Gastroesophageal sphincter (tissue), 4 donors: ENCODE measurements around the gene CELA1. TPM values are rescaled to one million over a fixed set of nuclear protein-coding genes. Genes with fewer than 3 reads are reported as not detected.

Experiments used
- ATAC-seq: fragments of 150-250 bp; one replicate; pipeline ENCODE4 v1.9.1; 2016; ENCODE audit warnings: mild to moderate bottlenecking, moderate library complexity
- H3K27ac ChIP-seq, 4 donors: fragments of 200-600 bp; sonication (generic) in 3 of 4; 1 replicate in 3 of 4; 2 replicates in 1 of 4; pipeline ENCODE4 v1.5.1; 2016 to 2019
- H3K27me3 ChIP-seq: fragments of 200-600 bp; sonication (generic); one replicate; pipeline ENCODE4 v1.5.1; 2019
- H3K36me3 ChIP-seq, 2 donors: fragments of 200-600 bp; sonication (generic); one replicate each; pipeline ENCODE4 v1.5.1; 2019; ENCODE audit warnings: control low read depth in 1 of 2
- H3K4me1 ChIP-seq, 3 donors: fragments of 200-600 bp; sonication (generic); 1 replicate in 2 of 3; 2 replicates in 1 of 3; pipeline ENCODE4 v1.5.1; 2016 to 2019; ENCODE audit warnings: control low read depth in 2 of 3
- H3K4me3 ChIP-seq, 2 donors: fragments of 200-600 bp; sonication (generic); one replicate each; pipeline ENCODE4 v1.5.1; 2019; ENCODE audit warnings: mild to moderate bottlenecking in 1 of 2, moderate library complexity in 1 of 2
- H3K9me3 ChIP-seq, 3 donors: fragments of 200-600 bp; sonication (generic); one replicate each; pipeline ENCODE4 v1.5.1; 2017 to 2019; ENCODE audit warnings: control low read depth in 2 of 3
- CTCF ChIP-seq, 4 experiments: fragments of 200-600 bp in 2 of 4; fragments of 450-650 bp in 2 of 4; sonication (generic) in 1 of 4; IDR thresholded peaks; one replicate each; pipeline ENCODE4 v1.5.1; 2017 to 2019; ENCODE audit warnings: antibody characterized with exemption in 4 of 4, mild to moderate bottlenecking in 2 of 4, moderate library complexity in 2 of 4
- EP300 ChIP-seq: sonication (generic); formaldehyde crosslinking; IDR thresholded peaks from one replicate; pipeline ENCODE4 v1.6.1; 2017; ENCODE audit warnings: antibody characterized with exemption, mild to moderate bottlenecking
- POLR2A ChIP-seq, 2 donors: fragments of 450-650 bp; IDR thresholded peaks; one replicate each; pipeline ENCODE4 v1.6.1; 2017; ENCODE audit warnings: antibody characterized with exemption in 2 of 2, mild to moderate bottlenecking in 2 of 2, moderate library complexity in 1 of 2
- POLR2AphosphoS5 ChIP-seq: sonication (generic); formaldehyde crosslinking; IDR thresholded peaks from one replicate; pipeline ENCODE4 v1.6.1; 2017; ENCODE audit warnings: antibody characterized with exemption
- WGBS, 2 donors: methylation state at CpG; one replicate each; pipeline ENCODE4 v1.1.5; 2018; ENCODE audit warnings: low coverage in 1 of 2; 5-methylcytosine and 5-hydroxymethylcytosine counted together
- total RNA-seq, 4 donors: library from RNA; depleted of rRNA; stranded (reverse); fragments of >200 nt; gene quantifications; one replicate each; pipeline ENCODE4 v1.1.0, GENCODE V29; 2016

CELA1 gene
- total RNA-seq, 4 donors from 2014 or later = not detected

- 2% methylated on average over 11 of the region's 73 CpGs; no CpG with 5 or more reads in 1 of the 2 donors for WGBS, 2 donors
- H3K27me3 ChIP-seq = peaks cover 44% of the 10 kb centered on the region
- TF ChIP-seq POLR2A (IDR thresholded peaks at IDR 0.05) (peak in 1 of 2 donors; percentile 16), EP300 (no peak)
- ATAC-seq = no peak
- peaks cover 0 to 15% (median 11%) of the 10 kb centered on the region in 3 donors for H3K4me1 ChIP-seq
- H3K4me3 ChIP-seq = peak within 1 kb of the TSS; percentile 31 to 56
- H3K27ac ChIP-seq = peak within 1 kb of the TSS in 2 of 4 donors; percentile 31 to 71
- H3K36me3 ChIP-seq = no peaks in the 10 kb centered on the region
- no peaks in the 10 kb centered on the region for H3K9me3 ChIP-seq
These were observed 45.0 kb upstream of the CELA1 start, which contains the start of gene GALNT6 for GRCh38 chr12:51391283-51392123. GALNT6 (minus strand) TSS chr12:51391406; CDS start chr12:51379781, 11,625 bp downstream.

DNA sequence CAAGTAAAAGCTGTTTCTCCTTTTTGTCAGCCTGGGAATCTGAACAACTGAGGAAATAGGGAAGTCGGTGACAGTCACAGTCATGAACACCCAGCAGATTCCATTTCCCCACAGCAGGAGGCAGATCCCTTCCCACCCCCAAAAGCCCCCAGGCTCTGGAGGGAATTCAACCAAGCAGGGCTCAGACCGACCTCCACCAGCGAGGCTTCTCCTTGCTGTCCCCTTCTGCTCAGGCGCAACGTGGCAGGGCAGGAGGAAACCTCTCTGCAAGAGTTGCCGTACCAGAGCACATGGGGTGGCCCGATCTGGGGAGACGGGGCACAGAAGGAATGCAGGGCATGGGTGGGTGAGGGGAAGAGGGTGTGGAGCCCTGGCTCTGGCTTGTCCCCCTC lies 44.4 kb upstream of the CELA1 start:
- H3K9me3 ChIP-seq = no peaks in the 10 kb centered on the region
- peak overlapping the region; percentile 31 to 56 for H3K4me3 ChIP-seq
- H3K4me1 ChIP-seq = peaks cover 0 to 15% (median 11%) of the 10 kb centered on the region in 3 donors
- peak overlapping the region in 2 of 4 donors; percentile 31 to 71 for H3K27ac ChIP-seq
- no peak for TF ChIP-seq POLR2A (IDR thresholded peaks at IDR 0.05)
- H3K36me3 ChIP-seq = no peaks in the 10 kb centered on the region
- ATAC-seq = peak; percentile 26
- H3K27me3 ChIP-seq = peaks cover 44% of the 10 kb centered on the region
- no CpG with 5 or more reads among the region's 8 CpGs for WGBS, 2 donors

- Histone ChIP-seq H3K27me3 (peaks cover 43% of the 10 kb centered on the region), H3K4me3 (no peak overlapping the region), H3K36me3 (no peaks in the 10 kb centered on the region), H3K4me1 (peaks cover 0 to 15% (median 11%) of the 10 kb centered on the region in 3 donors), H3K9me3 (no peaks in the 10 kb centered on the region), H3K27ac (no peak overlapping the region)
- 92 to 100% methylated on average over 1 to 2 of the region's 6 CpGs for WGBS, 2 donors
- ATAC-seq = no peak
- no peak for TF ChIP-seq POLR2AphosphoS5
- TF ChIP-seq EP300 = no peak
- TF ChIP-seq POLR2A (IDR thresholded peaks at IDR 0.05) = no peak
- no peak for TF ChIP-seq CTCF (IDR thresholded peaks at IDR 0.05)
These were observed 44.0 kb upstream of the CELA1 start for GRCh38 chr12:51390457-51390856.

- WGBS, 2 donors = 62 to 86% methylated on average over 1 to 2 of the region's 2 CpGs
These were observed 43.0 kb upstream of the CELA1 start for GRCh38 chr12:51389302-51389999.

GRCh38 chr12:51388846-51389245 lies 42.4 kb upstream of the CELA1 start:
- Histone ChIP-seq H3K27ac (no peak overlapping the region), H3K27me3 (peaks cover 34% of the 10 kb centered on the region), H3K9me3 (no peaks in the 10 kb centered on the region), H3K4me3 (no peak overlapping the region), H3K36me3 (no peaks in the 10 kb centered on the region), H3K4me1 (peaks cover 0 to 15% (median 11%) of the 10 kb centered on the region in 3 donors)
- no peak for ATAC-seq
- 93% methylated on average over 3 to 4 of the region's 5 CpGs for WGBS, 2 donors
- TF ChIP-seq POLR2AphosphoS5 = no peak
- TF ChIP-seq CTCF (IDR thresholded peaks at IDR 0.05) = no peak
- no peak for TF ChIP-seq POLR2A (IDR thresholded peaks at IDR 0.05)
- no peak for TF ChIP-seq EP300

More at GRCh38 chr12:51389302-51389999, 43.0 kb upstream of the CELA1 start:
- H3K4me3 ChIP-seq = no peak overlapping the region
- no peaks in the 10 kb centered on the region for H3K9me3 ChIP-seq
- ATAC-seq = no peak
- peaks cover 0 to 15% (median 11%) of the 10 kb centered on the region in 3 donors for H3K4me1 ChIP-seq
- H3K27me3 ChIP-seq = peaks cover 40% of the 10 kb centered on the region
- no peaks in the 10 kb centered on the region for H3K36me3 ChIP-seq
- no peak overlapping the region for H3K27ac ChIP-seq
- TF ChIP-seq EP300 = no peak
- TF ChIP-seq POLR2A (IDR thresholded peaks at IDR 0.05) = no peak
- TF ChIP-seq CTCF (IDR thresholded peaks at IDR 0.05) = no peak
